ENCODE measurements around the gene FAM222A.

Gene FAM222A

DNA sequence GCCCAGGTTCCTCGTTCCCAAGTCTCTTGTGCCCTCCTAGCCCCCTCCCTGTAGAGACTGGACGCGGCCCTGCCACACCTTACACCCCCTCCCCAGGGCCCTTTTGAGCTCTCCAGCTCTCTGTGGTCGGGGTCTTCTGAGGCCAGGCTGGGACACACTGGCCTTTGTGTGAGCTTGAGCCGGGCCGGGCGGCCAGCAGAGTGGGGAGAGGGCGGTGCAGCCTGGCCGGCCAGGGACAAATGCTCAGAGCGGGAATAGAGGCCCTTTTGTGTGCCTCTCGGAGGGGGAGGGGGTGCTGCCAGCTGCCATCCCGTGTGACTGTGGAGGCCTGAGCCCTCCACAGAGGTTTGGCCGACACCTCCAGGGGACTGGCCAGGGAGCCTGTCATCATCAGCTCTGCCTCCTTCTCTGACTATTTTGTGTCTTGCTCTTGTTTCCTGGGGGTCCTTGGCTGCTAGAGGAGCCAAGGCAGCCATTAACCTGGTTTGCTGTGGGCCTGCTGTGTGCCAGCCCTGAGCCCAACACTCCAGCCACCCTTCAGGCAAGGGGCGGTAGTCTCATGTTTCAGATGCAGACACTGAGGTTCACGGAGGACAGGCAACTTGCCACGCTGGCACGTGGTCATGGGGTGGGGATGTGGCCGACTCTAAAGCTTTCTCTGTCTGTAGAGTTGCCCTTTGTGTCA is 13.6 kb downstream of the FAM222A start:
- no peak for DNase-seq

- peak; percentile 54 to 69 (median 63) for DNase-seq
These were observed 14.4 kb downstream of the FAM222A start for GRCh38 chr12:109727746-109728726.

- DNase-seq, result no peak
These were observed 15.3 kb downstream of the FAM222A start for GRCh38 chr12:109728921-109729320.

DNA sequence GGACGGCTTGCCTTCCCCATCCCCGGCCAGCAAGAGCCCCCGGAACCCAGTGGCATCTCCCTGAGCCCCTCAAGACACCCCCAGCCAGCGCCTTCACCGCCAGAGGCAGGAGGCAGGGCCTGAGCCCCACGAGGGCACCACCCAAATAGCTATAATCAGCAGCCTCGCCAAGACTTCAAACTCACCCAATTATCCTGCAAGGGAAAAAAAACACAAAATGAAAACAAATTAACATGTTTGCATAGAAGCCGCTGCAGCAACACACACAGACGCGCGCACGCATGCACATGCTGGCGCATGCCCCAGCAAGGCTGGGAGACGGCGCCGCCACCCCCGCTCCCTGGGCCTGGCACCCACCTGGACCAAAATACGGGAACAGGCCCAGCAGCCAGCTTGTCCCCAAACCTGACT is 15.8 kb downstream of the FAM222A start:
- no peak for DNase-seq

- no peak for DNase-seq
These were observed 16.2 kb downstream of the FAM222A start for GRCh38 chr12:109729801-109730200.

DNA sequence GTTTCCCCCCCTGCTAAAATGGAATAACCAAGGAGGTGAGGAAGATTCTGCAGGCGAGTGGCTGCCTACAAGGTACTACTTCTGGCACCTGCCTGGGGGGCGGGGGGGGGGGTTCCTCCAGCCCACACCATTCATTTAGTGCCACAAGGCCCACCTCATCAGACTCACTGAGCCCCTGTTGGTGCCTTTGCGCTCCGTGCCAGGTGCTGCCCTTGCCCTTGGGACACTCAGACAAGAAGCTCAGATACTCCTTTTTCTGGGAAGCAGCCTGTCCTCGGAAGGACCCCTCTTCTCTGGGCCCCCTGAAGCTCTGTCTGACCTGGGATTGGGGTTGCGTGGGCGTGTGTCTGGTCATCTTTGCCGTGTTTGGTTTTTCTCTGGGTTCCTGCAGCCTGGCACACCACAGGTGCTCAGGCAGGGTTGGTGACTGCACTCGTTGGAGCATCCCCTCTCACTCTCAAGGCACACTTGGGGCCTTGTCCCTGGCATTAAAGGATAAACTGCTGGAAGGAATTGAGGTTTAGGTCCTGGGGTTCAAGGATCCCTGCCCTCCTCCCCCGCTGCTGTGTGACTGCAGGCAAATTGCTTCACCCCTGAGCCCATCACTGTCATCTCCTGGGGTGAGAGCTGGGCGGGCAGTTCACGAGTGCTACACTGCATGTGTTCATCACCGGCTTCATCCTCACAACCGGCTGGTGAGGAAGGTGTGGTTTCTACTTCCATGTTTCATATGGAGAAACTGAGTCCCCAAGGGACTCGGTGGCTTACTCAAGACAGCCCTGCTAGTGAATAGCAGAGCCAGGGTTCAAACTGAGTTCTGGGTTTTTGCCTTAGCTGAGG is 16.9 kb downstream of the FAM222A start:
- no peak for DNase-seq

DNA sequence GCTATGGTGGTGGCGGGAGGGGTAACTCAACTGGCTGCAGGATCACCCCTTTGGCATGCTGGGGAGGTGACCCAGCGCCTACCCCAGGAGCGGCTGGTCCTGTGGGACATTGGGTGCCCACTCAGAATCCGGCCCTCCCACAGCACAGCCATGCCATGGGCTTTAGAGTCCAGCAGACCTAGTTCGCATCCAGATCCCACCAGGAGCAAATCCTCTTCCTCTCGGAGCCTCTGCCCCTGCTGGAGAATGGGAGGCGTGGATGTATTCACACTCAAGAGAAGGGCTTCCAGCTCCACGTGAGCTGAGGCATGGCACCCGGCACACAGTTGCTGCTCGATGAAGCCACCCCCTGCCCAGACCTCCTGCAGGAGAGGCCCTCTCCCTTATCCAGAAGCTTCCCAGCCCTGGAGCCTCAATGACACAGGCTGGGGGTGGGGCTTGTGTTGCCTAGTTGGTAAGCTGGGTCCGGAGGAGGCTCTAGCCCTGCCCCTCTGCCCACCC is 17.7 kb downstream of the FAM222A start:
- no peak for DNase-seq

GRCh38 chr12:109731806-109732205 is 18.2 kb downstream of the FAM222A start:
- no peak for DNase-seq

DNA sequence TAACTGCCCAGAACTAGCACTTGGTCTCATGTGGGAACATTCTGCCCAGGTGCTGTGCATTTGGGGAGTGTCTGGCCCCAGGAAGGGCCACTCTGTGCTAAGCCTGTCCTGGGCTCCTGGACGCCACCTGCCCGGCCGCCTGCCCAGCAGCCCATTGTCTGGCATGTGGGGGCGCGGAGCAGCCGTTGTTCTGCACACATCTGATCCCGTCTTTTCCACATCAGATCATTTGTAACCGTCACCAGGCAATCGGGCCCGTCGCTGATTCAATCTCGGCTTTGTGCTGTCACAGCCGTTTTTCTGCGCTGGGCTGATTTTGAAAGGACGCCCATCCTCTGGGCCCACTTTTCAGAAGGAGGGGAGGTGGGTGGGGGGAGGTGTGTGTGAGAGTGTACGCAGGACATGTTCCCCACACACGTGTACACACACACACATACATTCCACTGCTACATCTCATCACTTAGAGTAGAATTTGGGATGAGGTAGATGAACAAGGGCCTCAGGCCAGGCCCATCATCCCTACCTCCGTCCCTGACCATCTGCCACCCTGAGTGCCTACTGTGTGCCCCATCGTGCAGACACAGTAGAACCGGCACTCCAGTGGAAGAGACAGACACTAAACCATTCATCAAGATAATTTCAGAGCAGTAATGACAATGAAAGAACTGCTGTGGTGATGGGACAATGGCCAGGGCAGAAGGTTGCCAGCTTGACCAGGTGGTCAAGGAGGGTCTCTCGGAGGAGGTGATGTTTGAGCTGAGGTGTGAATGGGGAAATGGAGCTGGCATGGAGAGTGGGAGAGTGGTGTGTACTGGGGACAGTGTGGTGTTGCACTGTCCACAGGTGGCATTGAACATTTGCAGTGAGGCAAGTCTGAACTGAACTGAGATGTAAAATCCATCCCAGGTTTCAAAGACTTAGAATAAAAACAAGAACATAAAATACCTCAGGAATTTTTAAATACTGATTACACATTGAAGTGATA is 19.0 kb downstream of the FAM222A start:
- DNase-seq, result no peak

- DNase-seq, result no peak
These were observed 20.8 kb downstream of the FAM222A start for GRCh38 chr12:109734219-109735000.

GRCh38 chr12:109735051-109735521 is 21.5 kb downstream of the FAM222A start:
- no peak for DNase-seq

DNA sequence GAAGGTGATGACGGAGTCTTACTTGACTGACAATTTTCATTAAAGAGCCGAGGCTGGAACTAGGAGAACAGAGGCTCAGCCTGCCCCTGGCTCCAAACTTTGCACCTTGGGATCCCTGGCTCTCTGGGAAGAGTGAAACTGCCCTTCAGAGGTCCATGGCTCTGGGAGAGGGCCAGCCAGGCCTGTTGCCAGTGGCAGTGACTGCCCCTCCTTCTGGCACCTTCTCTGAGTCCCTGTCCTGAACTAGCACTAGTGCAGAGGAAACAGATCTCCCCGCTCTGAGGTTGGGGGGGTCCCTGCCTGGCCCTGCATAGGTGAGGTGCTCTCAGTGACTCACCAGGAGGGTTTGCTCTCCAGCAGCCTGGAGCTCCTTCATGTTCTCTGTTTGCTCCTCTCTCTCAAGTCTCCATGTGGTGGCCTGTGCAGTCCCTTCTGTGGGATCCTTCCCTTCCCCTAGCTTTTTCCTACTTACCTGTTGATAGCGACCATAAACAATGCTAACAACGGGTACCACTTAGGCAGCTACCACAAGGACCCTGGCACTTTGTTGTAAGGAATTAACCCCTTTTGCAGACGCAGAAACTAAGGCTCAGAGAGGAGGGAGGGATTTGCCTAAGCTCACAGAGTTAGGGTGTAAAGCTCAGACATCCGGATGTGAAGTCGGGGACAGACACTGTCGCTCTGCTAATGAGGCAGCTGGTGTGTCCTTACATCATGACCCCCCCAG is 22.4 kb downstream of the FAM222A start:
- no peak for DNase-seq

- DNase-seq, result peak; percentile 34 to 62 (median 36)
These were observed 23.0 kb downstream of the FAM222A start for GRCh38 chr12:109736552-109737108.

DNA sequence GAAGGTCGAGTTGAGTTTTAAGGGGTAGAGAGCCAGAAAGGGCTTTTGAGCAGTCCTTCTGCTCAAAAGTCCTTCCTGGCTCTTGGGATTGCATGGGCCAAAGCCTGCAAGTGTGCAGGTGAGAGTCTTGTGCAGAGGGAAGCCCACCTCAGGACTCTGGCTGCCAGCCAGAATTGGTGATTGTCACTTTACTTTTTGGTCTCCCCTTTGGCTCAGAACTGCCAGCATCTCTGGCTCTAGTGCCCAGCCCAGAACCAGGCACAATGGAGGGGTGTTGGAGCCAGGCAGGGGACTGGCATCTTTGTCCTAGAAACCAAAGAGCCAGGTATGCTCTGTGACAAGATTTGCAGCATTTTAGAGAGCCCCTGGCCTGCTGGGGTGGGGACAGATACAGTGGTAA is 23.5 kb downstream of the FAM222A start:
- DNase-seq, result no peak

- DNase-seq, result no peak
These were observed 24.0 kb downstream of the FAM222A start for GRCh38 chr12:109737631-109738030.

DNA sequence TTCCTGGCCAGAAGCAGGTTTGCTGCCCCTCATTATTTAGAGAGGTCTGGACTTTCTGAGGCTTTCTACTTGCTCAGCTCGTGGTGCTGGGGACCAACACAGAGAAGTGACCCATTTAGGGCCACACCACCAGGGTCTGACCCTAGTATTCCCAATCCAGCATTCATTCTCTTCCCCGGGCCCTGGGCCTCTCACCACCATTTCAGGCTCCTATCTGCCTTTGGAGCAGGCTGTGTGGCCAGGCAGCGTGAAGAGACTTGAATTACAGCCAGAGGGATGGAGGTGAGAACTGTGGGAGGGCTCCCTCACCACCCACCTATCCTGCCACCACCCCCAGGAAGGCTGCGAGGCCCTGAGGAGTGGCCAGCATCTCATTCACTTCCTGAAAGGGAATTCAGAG is 24.6 kb downstream of the FAM222A start:
- no peak for DNase-seq

GRCh38 chr12:109738878-109739665 is 25.4 kb downstream of the FAM222A start:
- DNase-seq, result no peak

All from suppressor macrophage treated with lipopolysaccharide for 1 hour (primary cell).